AML-193 (cell line): ENCODE results near the gene C6.

Experiments used
- DNase-seq, 2 experiments: peaks; one replicate each; lab custom pipeline; 2025; lab: John Stamatoyannopoulos, UW

The C6 gene

DNA sequence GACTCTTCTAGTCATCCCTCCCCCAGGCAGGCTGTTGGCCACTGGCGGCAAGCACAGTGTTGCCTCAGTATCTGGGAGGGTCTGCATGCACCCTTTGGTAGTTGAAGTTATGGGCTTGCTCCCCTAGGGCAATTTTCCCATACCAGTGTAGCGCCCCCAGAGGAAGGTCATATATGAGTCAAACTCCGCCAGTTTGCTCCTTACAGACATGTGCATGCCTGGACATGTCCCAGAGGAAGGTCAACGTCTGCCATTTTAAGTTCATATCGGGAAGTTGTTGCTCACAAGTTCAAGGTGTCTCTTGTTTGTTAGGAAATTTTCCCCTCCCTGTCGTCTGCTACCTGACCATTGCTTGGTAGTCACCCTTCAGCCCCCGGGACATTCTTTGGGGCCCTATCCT lies 90.9 kb downstream of the C6 start:
- DNase-seq = no peak

GRCh38 chr5:41120600-41120999 lies 92.7 kb downstream of the C6 start:
- DNase-seq = no peak

DNA sequence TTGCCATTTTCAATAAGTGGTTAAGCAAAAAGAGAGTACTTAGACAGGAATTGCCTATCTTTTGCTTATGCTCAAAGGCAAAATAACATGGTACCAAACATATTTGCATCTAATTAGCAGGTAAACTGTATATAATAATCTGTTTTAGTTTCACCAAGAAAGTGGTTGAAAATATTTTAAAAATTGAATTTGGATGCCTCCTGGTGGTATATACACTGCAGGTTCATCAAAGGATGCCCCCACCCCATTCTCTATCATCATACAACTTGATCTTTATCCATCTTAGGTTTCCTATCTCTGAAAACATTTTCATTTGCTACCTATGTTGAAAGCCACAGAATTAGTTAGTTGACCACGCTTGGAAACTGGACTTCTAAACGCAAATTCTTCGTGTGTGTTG lies 95.2 kb downstream of the C6 start:
- DNase-seq = no peak

- no peak for DNase-seq
These were observed 98.1 kb downstream of the C6 start for GRCh38 chr5:41115281-41115680.

GRCh38 chr5:41112486-41113455 lies 100.6 kb downstream of the C6 start:
- no peak for DNase-seq

GRCh38 chr5:41109186-41109585 lies 104.1 kb downstream of the C6 start:
- no peak for DNase-seq

- no peak for DNase-seq
These were observed 111.0 kb downstream of the C6 start for GRCh38 chr5:41102341-41102740.

GRCh38 chr5:41097642-41098041 lies 115.7 kb downstream of the C6 start:
- no peak for DNase-seq

GRCh38 chr5:41095324-41096101 lies 117.8 kb downstream of the C6 start:
- no peak for DNase-seq

GRCh38 chr5:41094871-41095270 lies 118.5 kb downstream of the C6 start:
- no peak for DNase-seq

DNA sequence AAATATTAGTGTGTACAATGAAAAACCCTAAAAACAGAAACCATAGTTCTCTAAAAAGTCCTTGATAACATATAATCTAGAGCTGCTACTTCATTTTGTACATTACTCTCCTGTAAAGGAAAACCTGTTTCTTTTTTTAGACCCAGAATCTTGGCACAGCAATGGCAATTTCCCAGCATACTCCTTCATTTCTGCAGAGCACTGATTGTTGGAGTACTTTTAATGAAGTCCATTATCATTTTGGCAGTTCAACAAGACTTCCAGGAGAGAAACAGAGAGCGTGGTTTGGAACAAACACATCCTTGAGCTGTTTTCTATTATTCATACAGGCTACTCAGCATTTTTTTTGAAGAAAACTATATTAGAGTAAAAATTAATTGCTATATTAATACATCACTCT lies 119.5 kb downstream of the C6 start:
- no peak for DNase-seq
